CD14-positive monocyte (primary cell): ENCODE measurements around the gene RNASE13. TPM values are rescaled to one million over a fixed set of nuclear protein-coding genes. Genes with fewer than 3 reads are reported as not detected.
A peak's percentile ranks its signal among the peaks of the same experiment; 100 is the strongest.

Source experiments
- DNase-seq, 3 donors: peaks; one replicate each; pipeline ENCODE4 v3.0.0-alpha.2; 2011 to 2022
- H2AFZ ChIP-seq: 2 replicates; pipeline ENCODE4 v1.6.0; 2012; ENCODE audit warnings: mild to moderate bottlenecking, low read depth, low read length, inconsistent platforms; ENCODE audit not compliant: insufficient read depth, poor library complexity, severe bottlenecking
- H3K27ac ChIP-seq, 2 donors: 1 replicate in 1 of 2; 2 replicates in 1 of 2; pipeline ENCODE4 v1.5.1; 2012 to 2013; ENCODE audit warnings: low read length in 2 of 2, control low read depth in 1 of 2, inconsistent platforms in 1 of 2, low read depth in 1 of 2, mild to moderate bottlenecking in 1 of 2
- H3K27me3 ChIP-seq, 2 donors: one replicate each; pipeline versions ENCODE4 v1.6.0 to v1.6.1; 2011 to 2013; ENCODE audit warnings: low read length in 2 of 2; ENCODE audit not compliant: control insufficient read depth in 2 of 2, insufficient read depth in 2 of 2
- H3K36me3 ChIP-seq, 2 donors: replicated peaks in 1 of 2; 1 replicate in 1 of 2; 2 replicates in 1 of 2; pipeline versions ENCODE4 v1.5.1 to v1.6.1; 2012 to 2013; ENCODE audit warnings: low read length in 2 of 2, control low read depth in 1 of 2, inconsistent platforms in 1 of 2, mild to moderate bottlenecking in 1 of 2; ENCODE audit not compliant: insufficient read depth in 2 of 2, control insufficient read depth in 1 of 2
- H3K4me1 ChIP-seq, 2 donors: 1 replicate in 1 of 2; 2 replicates in 1 of 2; pipeline versions ENCODE4 v1.5.1 to v1.6.1; 2012 to 2013; ENCODE audit warnings: low read length in 2 of 2, control low read depth in 1 of 2, inconsistent platforms in 1 of 2, mild to moderate bottlenecking in 1 of 2, moderate library complexity in 1 of 2; ENCODE audit not compliant: insufficient read depth in 2 of 2, control insufficient read depth in 1 of 2
- H3K4me2 ChIP-seq: replicated peaks from 2 replicates; pipeline ENCODE3; 2012; ENCODE audit warnings: low read length, moderate library complexity, mild to moderate bottlenecking; ENCODE audit not compliant: poor library complexity, severe bottlenecking; ENCODE audit errors: extremely low read depth
- H3K4me3 ChIP-seq, 3 experiments: fragments of 200-600 bp in 1 of 3; sonication (generic) in 1 of 3; replicated peaks in 1 of 3; 1 replicate in 2 of 3; 2 replicates in 1 of 3; pipeline ENCODE4 v1.5.1; 2011 to 2013; ENCODE audit warnings: low read length in 3 of 3, mild to moderate bottlenecking in 3 of 3, control low read depth in 2 of 3, low read depth in 2 of 3, inconsistent platforms in 1 of 3, moderate library complexity in 1 of 3
- H3K79me2 ChIP-seq: 2 replicates; pipeline ENCODE4 v1.6.0; 2012; ENCODE audit warnings: mild to moderate bottlenecking, control low read depth, inconsistent platforms, low read length, moderate library complexity; ENCODE audit not compliant: insufficient read depth
- H3K9ac ChIP-seq: 2 replicates; pipeline ENCODE4 v1.6.0; 2017; ENCODE audit warnings: low read length, mild to moderate bottlenecking; ENCODE audit not compliant: insufficient read depth, poor library complexity, severe bottlenecking
- H3K9me3 ChIP-seq, 2 donors: replicated peaks in 1 of 2; 1 replicate in 1 of 2; 2 replicates in 1 of 2; pipeline versions ENCODE4 v1.5.1 to v1.6.1; 2012 to 2013; ENCODE audit warnings: low read length in 2 of 2, control low read depth in 1 of 2; ENCODE audit not compliant: control insufficient read depth in 1 of 2, insufficient read depth in 1 of 2
- H4K20me1 ChIP-seq: 2 replicates; pipeline ENCODE4 v1.6.0; 2012; ENCODE audit warnings: mild to moderate bottlenecking, low read length, control low read depth, moderate library complexity; ENCODE audit not compliant: insufficient read depth
- H3K27ac Mint-ChIP-seq, 7 donors: one replicate each; pipeline ENCODE4 v1.8.0; 2020; ENCODE audit warnings: mild to moderate bottlenecking in 7 of 7, mixed read lengths in 7 of 7, moderate library complexity in 6 of 7, inconsistent platforms in 2 of 7
- H3K27me3 Mint-ChIP-seq, 3 donors: one replicate each; pipeline ENCODE4 v1.8.0; 2021 to 2022; ENCODE audit warnings: low read depth in 3 of 3, mild to moderate bottlenecking in 3 of 3, mixed read lengths in 3 of 3, moderate library complexity in 3 of 3, inconsistent platforms in 1 of 3
- H3K36me3 Mint-ChIP-seq, 2 donors: one replicate each; pipeline ENCODE4 v1.8.0; 2020; ENCODE audit warnings: mixed read lengths in 2 of 2, inconsistent platforms in 1 of 2, mild to moderate bottlenecking in 1 of 2
- H3K4me1 Mint-ChIP-seq: one replicate; pipeline ENCODE4 v1.8.0; 2020; ENCODE audit warnings: mild to moderate bottlenecking, mixed read lengths
- H3K4me3 Mint-ChIP-seq, 2 donors: one replicate each; pipeline ENCODE4 v1.8.0; 2020; ENCODE audit warnings: mild to moderate bottlenecking in 2 of 2, mixed read lengths in 2 of 2, moderate library complexity in 1 of 2
- H3K9me3 Mint-ChIP-seq, 7 donors: one replicate each; pipeline ENCODE4 v1.8.0; 2020 to 2022; ENCODE audit warnings: mixed read lengths in 7 of 7, mild to moderate bottlenecking in 6 of 7, moderate library complexity in 6 of 7, inconsistent platforms in 2 of 7
- CTCF ChIP-seq: fragments of 200-600 bp; IDR thresholded peaks from one replicate; pipeline ENCODE4 v1.8.0; 2022; ENCODE audit warnings: antibody characterized with exemption, mild to moderate bottlenecking
- WGBS: methylation state at CpG from one replicate; pipeline ENCODE4 v1.1.5; 2013; ENCODE audit warnings: missing lambda C conversion rate; ENCODE audit not compliant: insufficient coverage; 5-methylcytosine and 5-hydroxymethylcytosine counted together
- intact Hi-C, 2 donors: fragments of 100-400 bp; cut with micrococcal nuclease; formaldehyde crosslinking; loops; one replicate each; pipeline versions ENCODE4 v1.15.0 to v1.15.1; 2023
- polyA plus RNA-seq, 3 donors: library from polyadenylated mRNA; depleted of rRNA in 1 of 3; unstranded in 2 of 3; stranded (reverse) in 1 of 3; fragments of 300-500 nt in 2 of 3; fragments of >200 nt in 1 of 3; fragmentation: Illumina TruSeq in 2 of 3; gene quantifications; 1 replicate in 2 of 3; 2 replicates in 1 of 3; pipeline ENCODE4 v1.2.3, GENCODE V29; 2012 to 2021

Gene RNASE13
- polyA plus RNA-seq, 3 donors, result 0.39 TPM; not detected in 2

- Histone ChIP-seq H2AFZ (no peak within 1 kb of the TSS), H3K36me3 (no peaks in the 10 kb centered on the region), H3K4me2 (no peak within 1 kb of the TSS), H4K20me1 (no peaks in the 10 kb centered on the region), H3K4me1 (peaks cover 8 to 25% of the 10 kb centered on the region in 2 donors), H3K27ac (no peak within 1 kb of the TSS), H3K9ac (no peak within 1 kb of the TSS), H3K79me2 (no peaks in the 10 kb centered on the region), H3K9me3 (no peaks in the 10 kb centered on the region), H3K4me3 (no peak within 1 kb of the TSS), H3K27me3 (peaks cover 8 to 23% of the 10 kb centered on the region in 2 donors)
- Mint-ChIP-seq H3K27me3 (peaks cover 25 to 30% (median 27%) of the 10 kb centered on the region in 3 donors), H3K27ac (no peak within 1 kb of the TSS), H3K36me3 (no peaks in the 10 kb centered on the region), H3K4me1 (peaks cover 22% of the 10 kb centered on the region), H3K4me3 (no peak within 1 kb of the TSS), H3K9me3 (peaks cover 0 to 2% (median 0%) of the 10 kb centered on the region in 7 donors)
- intact Hi-C loops, result no loop called here
- WGBS, result 86% methylated on average over 1 of the region's 5 CpGs
- DNase-seq, result no peak
- no peak for TF ChIP-seq CTCF
Measured at GRCh38 chr14:21029917-21030316, 4.7 kb downstream of the RNASE13 start, which contains the start of gene TPPP2. TPPP2 (plus strand) TSS chr14:21030217; CDS start chr14:21030582, 365 bp downstream.

- no peaks in the 10 kb centered on the region for H3K36me3 ChIP-seq
- H3K27ac ChIP-seq, result no peak overlapping the region
- H2AFZ ChIP-seq, result no peak overlapping the region
- H3K27ac Mint-ChIP-seq, result peak overlapping the region in 1 of 7 donors; percentile 33
- peaks cover 2 to 4% of the 10 kb centered on the region in 2 donors for H3K9me3 ChIP-seq
- no peak for TF ChIP-seq CTCF
- H3K36me3 Mint-ChIP-seq, result no peaks in the 10 kb centered on the region
- no peaks in the 10 kb centered on the region for H4K20me1 ChIP-seq
- peak overlapping the region in 1 of 2 donors; percentile 17 for H3K4me3 Mint-ChIP-seq
- no peak overlapping the region for H3K4me2 ChIP-seq
- no peak for DNase-seq
- H3K9me3 Mint-ChIP-seq, result peaks cover 0 to 4% (median 1%) of the 10 kb centered on the region in 7 donors
- peaks cover 38% of the 10 kb centered on the region for H3K4me1 Mint-ChIP-seq
- H3K79me2 ChIP-seq, result no peaks in the 10 kb centered on the region
- H3K27me3 Mint-ChIP-seq, result peaks cover 42 to 51% (median 46%) of the 10 kb centered on the region in 3 donors
- H3K27me3 ChIP-seq, result peaks cover 15 to 37% of the 10 kb centered on the region in 2 donors
- WGBS, result 43% methylated on average over 3 of the region's 3 CpGs
- H3K4me1 ChIP-seq, result peaks cover 35 to 40% of the 10 kb centered on the region in 2 donors
- H3K4me3 ChIP-seq, result no peak overlapping the region
- H3K9ac ChIP-seq, result no peak overlapping the region
- intact Hi-C loops, result no loop called here
Measured at GRCh38 chr14:21026988-21027315, 7.7 kb downstream of the RNASE13 start.
